ENCODE measurements around the gene DPYSL3.

GRCh38 chr5:147348046-147348445 is 161.8 kb downstream of the DPYSL3 start:
- TF ChIP-seq CTCF (IDR thresholded peaks at IDR 0.05) (no peak), POLR2A (IDR thresholded peaks at IDR 0.05) (no peak)

Data from transverse colon (tissue), 3 donors.